K562 (cell line): ENCODE data around the gene AGO4. TPM values are rescaled to one million over a fixed set of nuclear protein-coding genes. Genes with fewer than 3 reads are reported as not detected.

Experiments
- ATAC-seq: fragments of 200-7000 bp; cut with Tn5 transposase; 3 replicates; pipeline ENCODE4 v1.9.1; 2020; ENCODE audit warnings: moderate library complexity
- BruUV-seq: library from RNA; stranded (reverse); fragments of 400-500 nt; replicated peaks from 2 replicates; lab custom pipeline; 2021; lab: Mats Ljungman, UMichigan
- CTCF ChIA-PET: fragments of 300-600 bp; formaldehyde crosslinking; extraction: SDS; loops from one replicate; lab custom pipeline; 2021; ENCODE audit warnings: low intra/inter-chr PET ratio; lab: Yijun Ruan, JAX
- POLR2A ChIA-PET: fragments of 300-600, 350-650 bp; sonication (Branson Sonifier 250); formaldehyde crosslinking; extraction: SDS; loops from one replicate; lab custom pipeline; 2021; ENCODE audit warnings: antibody characterized with exemption, inconsistent platforms; lab: Yijun Ruan, JAX
- DNase-seq, 4 experiments: peaks; one replicate each; pipeline versions ENCODE4 v3.0.0 to v3.0.0-alpha.2; 2011 to 2018; ENCODE audit warnings: low spot score in 3 of 4, mixed read lengths in 3 of 4; ENCODE audit errors: extremely low read depth in 1 of 4
- FAIRE-seq: peaks from 2 replicates; lab custom pipeline; 2011; peaks lifted over from hg19 to GRCh38; lab: Jason Lieb, UNC
- H2AFZ ChIP-seq: 2 replicates; pipeline ENCODE4 v1.6.0; 2011; ENCODE audit warnings: low read depth, low read length, control low read depth, inconsistent platforms
- H3K27ac ChIP-seq: fragments of 200-600 bp; 3 replicates; pipeline ENCODE4 v1.8.0; 2011; ENCODE audit warnings: low read depth, mild to moderate bottlenecking, control low read depth, inconsistent platforms, low read length, moderate library complexity, mixed read lengths; ENCODE audit errors: extremely low read depth
- H3K27me3 ChIP-seq, 2 experiments: fragments of 300-600 bp in 1 of 2; 2 replicates in 1 of 2; 3 replicates in 1 of 2; pipeline versions ENCODE4 v1.6.0 to v1.8.0; 2011; ENCODE audit warnings: inconsistent platforms in 2 of 2, low read length in 2 of 2, mild to moderate bottlenecking in 1 of 2, mixed read lengths in 1 of 2, moderate library complexity in 1 of 2; ENCODE audit not compliant: control insufficient read depth in 2 of 2, insufficient read depth in 2 of 2
- H3K36me3 ChIP-seq: fragments of 300-600 bp; 3 replicates; pipeline ENCODE4 v1.8.0; 2011; ENCODE audit warnings: mild to moderate bottlenecking, low read length, inconsistent platforms; ENCODE audit not compliant: control insufficient read depth, insufficient read depth
- H3K4me1 ChIP-seq, 2 experiments: fragments of 200-600 bp in 1 of 2; replicated peaks in 1 of 2; 2 replicates in 1 of 2; 3 replicates in 1 of 2; pipeline versions ENCODE4 v1.5.1 to v1.8.0; 2011; ENCODE audit warnings: inconsistent platforms in 2 of 2, low read length in 2 of 2, mild to moderate bottlenecking in 1 of 2, mixed read lengths in 1 of 2, moderate library complexity in 1 of 2; ENCODE audit not compliant: control insufficient read depth in 2 of 2, insufficient read depth in 2 of 2
- H3K4me2 ChIP-seq: 2 replicates; pipeline ENCODE4 v1.6.1; 2011; ENCODE audit warnings: low read length, control low read depth, inconsistent platforms, mixed read lengths; ENCODE audit not compliant: insufficient read depth
- H3K4me3 ChIP-seq: fragments of 200-600 bp; sonication (generic), shearing (Covaris generic); 2 replicates; pipeline ENCODE4 v1.5.1; 2016; ENCODE audit warnings: control low read depth, inconsistent platforms
- H3K79me2 ChIP-seq: fragments of 200-600 bp; 3 replicates; pipeline ENCODE4 v1.8.0; 2011; ENCODE audit warnings: low read length, inconsistent platforms; ENCODE audit not compliant: control insufficient read depth, insufficient read depth
- H3K9ac ChIP-seq, 2 experiments: 2 replicates each; pipeline versions ENCODE4 v1.6.0 to v1.6.1; 2011; ENCODE audit warnings: low read depth in 2 of 2, low read length in 2 of 2, control low read depth in 1 of 2, inconsistent platforms in 1 of 2, mild to moderate bottlenecking in 1 of 2, mixed read lengths in 1 of 2; ENCODE audit not compliant: insufficient read depth in 1 of 2
- H3K9me1 ChIP-seq: one replicate; pipeline ENCODE4 v1.6.0; 2011; ENCODE audit warnings: inconsistent platforms, mild to moderate bottlenecking, low read length, moderate library complexity; ENCODE audit not compliant: control insufficient read depth, insufficient read depth
- H3K9me3 ChIP-seq: replicated peaks from 2 replicates; pipeline ENCODE4 v1.5.1; 2011; ENCODE audit warnings: low read depth, low read length, inconsistent platforms; ENCODE audit not compliant: control insufficient read depth, insufficient read depth
- H4K20me1 ChIP-seq: replicated peaks from 2 replicates; pipeline ENCODE4 v1.6.1; 2011; ENCODE audit warnings: low read length, inconsistent platforms, mixed read lengths; ENCODE audit not compliant: control insufficient read depth, insufficient read depth
- SRSF3 ChIP-seq: fragments of 200-400 bp; formaldehyde crosslinking; IDR thresholded peaks from 2 replicates; pipeline ENCODE4 v1.6.1; 2016; ENCODE audit warnings: mild to moderate bottlenecking, low read length, moderate library complexity; ENCODE audit not compliant: insufficient read depth
- WGBS: fragments of 100-300 bp; shearing (Covaris generic); methylation state at CpG from one replicate; pipeline ENCODE4 v1.1.6; 2016; ENCODE audit warnings: low coverage, mixed read lengths; ENCODE audit not compliant: insufficient coverage; ENCODE audit errors: missing lambda C conversion rate; 5-methylcytosine and 5-hydroxymethylcytosine counted together
- in situ Hi-C: fragments of 300-500 bp; cut with MboI; formaldehyde crosslinking; loops from 4 replicates; pipeline ENCODE4 v1.15.0; 2018; ENCODE audit warnings: inconsistent platforms, mixed read lengths
- intact Hi-C: fragments of 100-400 bp; cut with micrococcal nuclease; formaldehyde crosslinking; loops from 2 replicates; pipeline ENCODE4 v1.14.2; 2022
- polyA plus RNA-seq, 8 experiments: library from polyadenylated mRNA; depleted of rRNA in 4 of 8; stranded (reverse) in 5 of 8; unstranded in 3 of 8; fragments of >200 nt; fragmentation: Nextera tagmentation in 2 of 8; fragmentation: Illumina TruSeq in 1 of 8; extraction: Ambion mirVana in 2 of 8; extraction: Trizol in 1 of 8; gene quantifications; 2 replicates each; pipeline versions ENCODE4 v1.2.1 to v1.2.3, GENCODE V29; 2011 to 2014; ENCODE audit warnings: inconsistent platforms in 1 of 8, missing spikeins in 1 of 8
- total RNA-seq, 7 experiments: library from RNA; depleted of rRNA in 6 of 7; stranded (reverse); fragments of >200 nt in 6 of 7; fragmentation: Illumina TruSeq in 2 of 7; extraction: Trizol in 2 of 7; gene quantifications; 2 replicates each; pipeline versions ENCODE4 v1.2.1 to v1.2.3, GENCODE V29; 2011 to 2021; ENCODE audit warnings: low replicate concordance in 1 of 7
- TF ChIP-seq, protein P1 (sequence below), 2 experiments: fragments of 450-650 bp in 1 of 2; sonication (generic) in 1 of 2; formaldehyde crosslinking in 1 of 2; IDR thresholded peaks; 2 replicates each; pipeline versions ENCODE4 v1.7.1 to v1.9.0; 2016 to 2022; ENCODE audit warnings: inconsistent platforms in 1 of 2, mild to moderate bottlenecking in 1 of 2, missing genetic modification reagents in 1 of 2

The AGO4 gene
- total and polyA plus RNA-seq, 9 of the 15 experiments (the other 6 are each of a cell fraction or from before 2014, with no cell fraction given) = 1.3 to 10.5 (median 6.5) TPM

DNA sequence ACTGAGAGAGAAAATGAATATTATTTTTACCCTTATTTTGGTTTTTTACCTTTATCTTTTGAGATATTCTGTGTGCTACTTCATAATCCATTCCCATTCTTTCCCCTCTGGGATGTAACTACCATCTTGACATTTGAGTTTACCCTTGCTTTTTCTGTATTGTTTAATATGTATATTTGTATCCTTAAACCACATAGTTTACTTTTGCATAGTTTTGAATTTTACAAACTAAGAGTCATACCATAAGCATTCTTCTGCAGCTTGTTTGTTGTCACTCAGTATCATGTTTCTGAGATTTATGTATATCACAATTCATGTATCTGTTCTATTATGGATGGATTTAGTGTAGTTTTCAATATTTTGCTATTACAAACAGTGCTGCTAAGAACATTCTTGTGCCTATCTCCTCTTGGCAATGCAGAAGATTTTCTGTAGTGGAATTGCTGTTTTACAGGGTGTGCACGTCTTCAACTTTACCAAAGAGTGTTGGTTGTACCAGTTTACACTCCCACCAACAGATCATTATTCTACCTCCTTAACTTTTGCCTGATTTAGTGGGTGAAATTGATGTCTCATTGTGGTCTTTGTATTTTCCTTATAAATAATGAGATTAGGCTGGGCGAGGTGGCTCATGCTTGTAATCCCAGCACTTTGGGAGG is 63.0 kb downstream of the AGO4 start:
- ATAC-seq (no peak), DNase-seq (no peak), FAIRE-seq (no peak)
- intact Hi-C loops (no loop called here), in situ Hi-C loops (no loop called here)
- H2AFZ ChIP-seq = no peak overlapping the region
- no peaks in the 10 kb centered on the region for H3K9me1 ChIP-seq
- peaks cover 5% of the 10 kb centered on the region; the same call in 1 of the 2 replicates for H4K20me1 ChIP-seq
- 40% methylated on average over 2 of the region's 2 CpGs for WGBS
- no peak for TF ChIP-seq SRSF3
- TF ChIP-seq, protein P1, sequence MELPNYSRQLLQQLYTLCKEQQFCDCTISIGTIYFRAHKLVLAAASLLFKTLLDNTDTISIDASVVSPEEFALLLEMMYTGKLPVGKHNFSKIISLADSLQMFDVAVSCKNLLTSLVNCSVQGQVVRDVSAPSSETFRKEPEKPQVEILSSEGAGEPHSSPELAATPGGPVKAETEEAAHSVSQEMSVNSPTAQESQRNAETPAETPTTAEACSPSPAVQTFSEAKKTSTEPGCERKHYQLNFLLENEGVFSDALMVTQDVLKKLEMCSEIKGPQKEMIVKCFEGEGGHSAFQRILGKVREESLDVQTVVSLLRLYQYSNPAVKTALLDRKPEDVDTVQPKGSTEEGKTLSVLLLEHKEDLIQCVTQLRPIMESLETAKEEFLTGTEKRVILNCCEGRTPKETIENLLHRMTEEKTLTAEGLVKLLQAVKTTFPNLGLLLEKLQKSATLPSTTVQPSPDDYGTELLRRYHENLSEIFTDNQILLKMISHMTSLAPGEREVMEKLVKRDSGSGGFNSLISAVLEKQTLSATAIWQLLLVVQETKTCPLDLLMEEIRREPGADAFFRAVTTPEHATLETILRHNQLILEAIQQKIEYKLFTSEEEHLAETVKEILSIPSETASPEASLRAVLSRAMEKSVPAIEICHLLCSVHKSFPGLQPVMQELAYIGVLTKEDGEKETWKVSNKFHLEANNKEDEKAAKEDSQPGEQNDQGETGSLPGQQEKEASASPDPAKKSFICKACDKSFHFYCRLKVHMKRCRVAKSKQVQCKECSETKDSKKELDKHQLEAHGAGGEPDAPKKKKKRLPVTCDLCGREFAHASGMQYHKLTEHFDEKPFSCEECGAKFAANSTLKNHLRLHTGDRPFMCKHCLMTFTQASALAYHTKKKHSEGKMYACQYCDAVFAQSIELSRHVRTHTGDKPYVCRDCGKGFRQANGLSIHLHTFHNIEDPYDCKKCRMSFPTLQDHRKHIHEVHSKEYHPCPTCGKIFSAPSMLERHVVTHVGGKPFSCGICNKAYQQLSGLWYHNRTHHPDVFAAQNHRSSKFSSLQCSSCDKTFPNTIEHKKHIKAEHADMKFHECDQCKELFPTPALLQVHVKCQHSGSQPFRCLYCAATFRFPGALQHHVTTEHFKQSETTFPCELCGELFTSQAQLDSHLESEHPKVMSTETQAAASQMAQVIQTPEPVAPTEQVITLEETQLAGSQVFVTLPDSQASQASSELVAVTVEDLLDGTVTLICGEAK (IDR thresholded peaks at IDR 0.05) = 0 out of 2 replicates have a peak, but pooled peaks have one; percentile 23
- TF ChIP-seq, protein P1 (CRISPR knock-in tag; IDR thresholded peaks at IDR 0.05) = no peak
- H3K4me1 ChIP-seq = peaks cover 0 to 4% of the 10 kb centered on the region in 2 experiments; a peak in 1 of 5 replicates
- peaks cover 20% of the 10 kb centered on the region; the same call in 2 of the 3 replicates for H3K36me3 ChIP-seq
- peaks cover 60% of the 10 kb centered on the region for H3K79me2 ChIP-seq
- peak overlapping the region; percentile 40 to 82 for H3K9ac ChIP-seq
- H3K4me2 ChIP-seq = peak overlapping the region; percentile 77
- no peaks in the 10 kb centered on the region for H3K9me3 ChIP-seq
- BruUV-seq = no TSS peak
- H3K27ac ChIP-seq = peak overlapping the region; percentile 82; the same call in 1 of the 3 replicates
- H3K27me3 ChIP-seq = no peaks in the 10 kb centered on the region
- peak overlapping the region; percentile 45 for H3K4me3 ChIP-seq
- ChIA-PET CTCF (no interaction called here), POLR2A (interaction anchor here (1.2 to 2.1 kb wide), 3 partner anchors 9 to 22 kb away, joined by 5 to 19 read pairs (median 7); no protein-coding TSS in a partner anchor)
